Chondrocyte (in vitro differentiated cells): ENCODE results near the gene PCDHA5. TPM values are rescaled to one million over a fixed set of nuclear protein-coding genes. Genes with fewer than 3 reads are reported as not detected.
"Not testable (repeated sequence)": the region's sequence is repeated elsewhere in the genome, so short reads cannot be mapped to it uniquely, and the experiment has no call there.

Experiments
- DNase-seq: peaks from one replicate; pipeline ENCODE4 v3.0.0; 2021; ENCODE audit warnings: mixed read lengths, low spot score
- H3K27ac Mint-ChIP-seq: one replicate; pipeline ENCODE4 v1.8.0; 2021; ENCODE audit warnings: mild to moderate bottlenecking, moderate library complexity, mixed read lengths; ENCODE audit not compliant: unreplicated experiment
- H3K27me3 Mint-ChIP-seq: 2 replicates; pipeline ENCODE4 v1.8.0; 2021; ENCODE audit warnings: low read depth, mixed read lengths
- H3K36me3 Mint-ChIP-seq: 2 replicates; pipeline ENCODE4 v1.8.0; 2021; ENCODE audit warnings: low read depth, mixed read lengths
- H3K4me1 Mint-ChIP-seq: 2 replicates; pipeline ENCODE4 v1.8.0; 2021; ENCODE audit warnings: low read depth, mild to moderate bottlenecking, mixed read lengths
- H3K4me3 Mint-ChIP-seq: one replicate; pipeline ENCODE4 v1.8.0; 2021; ENCODE audit warnings: mild to moderate bottlenecking, moderate library complexity, mixed read lengths; ENCODE audit not compliant: unreplicated experiment
- H3K9me3 Mint-ChIP-seq: 2 replicates; pipeline ENCODE4 v1.8.0; 2021; ENCODE audit warnings: low read depth, mixed read lengths
- CTCF ChIP-seq: fragments of 200-600 bp; sonication (generic); IDR thresholded peaks from 2 replicates; pipeline ENCODE4 v1.5.0; 2021; ENCODE audit warnings: antibody characterized with exemption, mild to moderate bottlenecking, moderate library complexity
- total RNA-seq: library from RNA; stranded (reverse); gene quantifications from 3 replicates; pipeline ENCODE4 v1.2.1, GENCODE V29; 2021

The PCDHA5 gene
- total RNA-seq, 1 donor from 2014 or later: 0.32 TPM

GRCh38 chr5:140794595-140795258 is 26.7 kb upstream of the PCDHA5 start, which contains the start of gene PCDHA2:
TSS of gene PCDHA2 (plus strand) at chr5:140794852.
- H3K4me3 Mint-ChIP-seq: peak within 1 kb of the TSS; percentile 65
- H3K36me3 Mint-ChIP-seq: peaks cover 10% of the 10 kb centered on the region
- no peaks in the 10 kb centered on the region for H3K4me1 Mint-ChIP-seq
- peaks cover 51% of the 10 kb centered on the region for H3K9me3 Mint-ChIP-seq
- no peak within 1 kb of the TSS for H3K27ac Mint-ChIP-seq
- TF ChIP-seq CTCF: no peak
- DNase-seq: no peak
- H3K27me3 Mint-ChIP-seq: no peaks in the 10 kb centered on the region

GRCh38 chr5:140795259-140795641 is 26.2 kb upstream of the PCDHA5 start:
- H3K27ac Mint-ChIP-seq: no peak overlapping the region
- H3K27me3 Mint-ChIP-seq: no peaks in the 10 kb centered on the region
- TF ChIP-seq CTCF: peak; percentile 10
- peaks cover 9% of the 10 kb centered on the region for H3K36me3 Mint-ChIP-seq
- peak overlapping the region; percentile 65 for H3K4me3 Mint-ChIP-seq
- no peak for DNase-seq
- peaks cover 53% of the 10 kb centered on the region for H3K9me3 Mint-ChIP-seq
- H3K4me1 Mint-ChIP-seq: no peaks in the 10 kb centered on the region

GRCh38 chr5:140796072-140796717 is 25.2 kb upstream of the PCDHA5 start:
- H3K4me1 Mint-ChIP-seq, H3K36me3 Mint-ChIP-seq, H3K27me3 Mint-ChIP-seq, H3K4me3 Mint-ChIP-seq, H3K27ac Mint-ChIP-seq: not testable (repeated sequence)
- peaks cover 50% of the 10 kb centered on the region for H3K9me3 Mint-ChIP-seq
- peak; percentile 89 for DNase-seq

- Mint-ChIP-seq H3K36me3 (peaks cover 7% of the 10 kb centered on the region), H3K27me3 (no peaks in the 10 kb centered on the region), H3K27ac (no peak overlapping the region), H3K4me3 (no peak overlapping the region), H3K4me1 (no peaks in the 10 kb centered on the region), H3K9me3 (peaks cover 46% of the 10 kb centered on the region)
- TF ChIP-seq CTCF: no peak
- peak; percentile 85 for DNase-seq
These were observed 24.7 kb upstream of the PCDHA5 start for GRCh38 chr5:140796718-140797095.

- TF ChIP-seq CTCF: no peak
- peaks cover 8% of the 10 kb centered on the region for H3K36me3 Mint-ChIP-seq
- no peaks in the 10 kb centered on the region for H3K4me1 Mint-ChIP-seq
- peaks cover 1% of the 10 kb centered on the region for H3K27me3 Mint-ChIP-seq
- H3K9me3 Mint-ChIP-seq: peaks cover 34% of the 10 kb centered on the region
- no peak for DNase-seq
- no peak within 1 kb of the TSS for H3K4me3 Mint-ChIP-seq
- no peak within 1 kb of the TSS for H3K27ac Mint-ChIP-seq
These were observed 20.5 kb upstream of the PCDHA5 start, which contains the start of gene PCDHA3 for GRCh38 chr5:140800816-140801493. TSS of gene PCDHA3 (plus strand) at chr5:140801057.
